EH (cell line): ENCODE measurements around the gene PRKCH.
"Not testable (repeated sequence)": the region's sequence is repeated elsewhere in the genome, so short reads cannot be mapped to it uniquely, and the experiment has no call there.

Experiments used
- DNase-seq: peaks from one replicate; pipeline ENCODE4 v3.0.0-alpha.2; 2015; ENCODE audit warnings: low read depth

Gene PRKCH

DNA sequence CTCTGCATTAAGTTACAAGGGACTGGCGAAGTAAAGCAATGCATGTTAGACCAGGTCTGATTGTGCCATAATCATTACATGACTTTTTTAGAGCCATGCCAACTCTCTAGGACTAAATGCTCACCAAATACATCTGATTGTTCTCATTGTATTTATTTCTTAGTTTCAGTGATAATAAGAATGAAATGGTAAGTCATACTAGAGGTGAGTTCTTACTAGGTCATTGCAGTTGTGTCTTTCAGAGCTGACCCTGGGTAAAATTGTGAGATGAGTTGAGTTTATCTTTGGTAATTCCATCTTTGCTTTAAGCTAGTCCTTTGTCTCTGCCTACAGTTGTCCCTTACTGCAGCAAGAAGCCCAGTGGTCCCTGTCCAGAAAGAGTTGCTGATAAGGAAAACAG, 73.2 kb downstream of the PRKCH start:
- DNase-seq, result no peak

DNA sequence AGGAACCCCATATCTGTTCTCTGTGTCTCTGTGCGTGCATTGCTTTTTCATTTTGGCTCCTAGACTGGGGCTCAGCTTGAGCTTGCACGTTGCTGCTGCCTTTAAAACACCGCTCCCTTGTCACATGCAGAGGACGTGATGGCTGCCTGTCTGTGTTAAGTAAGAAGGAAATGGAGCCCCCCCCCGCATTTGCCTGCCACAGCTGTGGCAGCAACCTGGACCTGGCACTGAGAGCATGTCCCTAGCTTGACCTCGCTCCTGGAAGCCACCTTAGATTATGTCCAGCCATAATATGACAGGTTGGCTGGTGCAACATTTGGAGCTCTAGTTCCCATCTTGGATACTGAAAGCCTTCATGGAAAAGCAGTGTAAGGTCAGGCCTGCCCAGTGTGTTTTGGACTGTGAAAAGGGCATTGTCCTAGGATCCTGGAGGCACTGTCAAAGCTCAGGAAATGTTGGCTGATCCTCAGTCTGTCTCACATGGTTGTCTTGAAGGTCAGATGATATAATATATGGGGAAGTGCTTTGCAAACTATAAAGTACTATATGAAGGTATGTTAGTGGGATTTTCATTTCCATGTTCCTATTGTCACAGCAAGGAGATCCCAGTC, 73.8 kb downstream of the PRKCH start:
- no peak for DNase-seq

DNA sequence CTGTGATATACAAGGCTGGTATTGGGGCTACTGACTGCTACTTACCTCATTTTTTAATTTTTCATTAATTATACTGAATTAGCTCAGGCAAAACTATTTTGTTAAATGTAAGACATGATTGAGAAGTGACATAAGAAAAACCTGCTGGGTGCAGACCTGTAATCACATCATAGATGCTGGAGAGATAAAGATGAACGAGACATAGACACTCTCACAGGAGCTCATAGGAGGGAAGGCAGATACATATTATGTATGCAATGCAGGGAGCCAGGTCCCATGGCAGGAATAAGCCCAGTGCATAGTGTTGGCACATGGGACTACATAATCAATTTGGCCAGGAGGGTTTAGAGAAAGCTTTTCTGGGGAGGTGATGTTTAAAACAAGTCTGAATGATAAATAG, 74.9 kb downstream of the PRKCH start:
- no peak for DNase-seq

DNA sequence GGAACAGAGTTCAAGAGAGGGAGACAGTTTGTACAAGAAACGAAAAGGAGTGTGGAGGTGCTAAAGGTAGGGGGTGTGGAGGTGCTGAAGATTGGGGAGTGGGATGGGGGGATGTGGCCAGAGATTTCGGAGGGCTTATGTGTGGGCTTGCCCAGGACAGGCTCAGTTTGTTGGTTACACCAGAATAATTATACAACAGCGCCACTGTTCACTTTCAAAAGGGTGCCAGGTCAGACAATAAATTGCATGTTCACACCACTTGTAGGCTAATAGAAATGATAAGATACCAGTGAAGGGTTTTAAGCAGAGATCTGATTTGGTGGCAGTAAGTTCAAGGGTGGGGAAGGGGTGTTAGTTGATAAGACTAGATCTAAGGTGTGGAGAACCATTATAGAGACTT, 75.3 kb downstream of the PRKCH start:
- no peak for DNase-seq

DNA sequence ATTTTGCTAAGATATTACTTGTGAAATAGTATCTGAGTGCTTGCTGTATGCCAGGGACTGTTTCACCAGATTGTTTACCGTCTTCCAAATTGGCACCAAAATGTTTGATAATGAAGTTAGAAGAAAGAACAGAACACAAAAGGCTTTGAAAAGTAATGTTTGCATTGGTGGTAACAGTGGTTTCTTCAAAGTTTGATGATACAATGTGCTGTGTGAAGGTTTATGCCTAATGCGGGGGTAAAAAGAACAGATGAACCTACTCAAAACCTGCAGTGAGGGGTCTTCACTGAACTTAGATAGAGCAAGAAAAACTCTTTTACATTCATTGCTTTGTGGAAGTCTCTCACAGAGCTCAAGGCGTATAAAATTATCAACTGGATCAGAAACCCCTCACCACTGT, 76.2 kb downstream of the PRKCH start:
- DNase-seq, result no peak

DNA sequence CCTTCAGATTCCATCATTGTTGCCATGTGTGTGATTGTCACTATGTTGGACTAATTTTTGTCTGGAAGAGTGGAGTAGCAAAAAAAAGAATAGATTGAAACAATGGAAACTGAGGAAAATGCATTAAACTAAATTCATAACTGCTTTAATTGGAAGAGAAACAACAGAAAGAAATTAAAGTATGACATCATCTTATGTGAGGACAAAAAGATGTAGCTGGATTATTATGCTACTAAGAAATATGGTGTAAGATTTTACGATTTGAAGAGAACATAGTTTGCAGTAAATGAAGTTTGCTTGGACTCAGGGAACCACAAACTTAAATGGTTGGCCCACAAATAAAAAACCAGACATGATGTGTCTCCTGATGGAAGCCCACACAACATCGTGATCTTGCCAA, 76.8 kb downstream of the PRKCH start:
- DNase-seq, result no peak

DNA sequence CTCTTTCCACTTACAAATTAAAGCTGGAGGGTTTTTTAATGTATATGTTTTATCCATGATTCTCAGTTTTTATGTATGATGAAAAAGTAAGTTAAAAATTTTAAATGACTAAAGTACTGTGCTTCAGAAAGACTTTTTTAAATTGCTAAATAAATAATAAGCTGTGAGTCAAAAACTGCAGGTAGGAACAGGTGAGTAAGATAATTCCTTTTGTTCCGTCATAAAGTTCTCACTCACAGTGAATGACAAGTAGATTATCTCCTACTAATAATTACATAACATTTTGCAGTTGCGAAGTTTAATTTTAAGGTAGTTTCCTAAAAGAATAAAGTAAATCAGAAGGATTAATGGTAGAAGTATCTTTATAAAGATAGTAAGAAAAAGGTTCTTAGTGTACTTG, 78.0 kb downstream of the PRKCH start:
- DNase-seq, result no peak

DNA sequence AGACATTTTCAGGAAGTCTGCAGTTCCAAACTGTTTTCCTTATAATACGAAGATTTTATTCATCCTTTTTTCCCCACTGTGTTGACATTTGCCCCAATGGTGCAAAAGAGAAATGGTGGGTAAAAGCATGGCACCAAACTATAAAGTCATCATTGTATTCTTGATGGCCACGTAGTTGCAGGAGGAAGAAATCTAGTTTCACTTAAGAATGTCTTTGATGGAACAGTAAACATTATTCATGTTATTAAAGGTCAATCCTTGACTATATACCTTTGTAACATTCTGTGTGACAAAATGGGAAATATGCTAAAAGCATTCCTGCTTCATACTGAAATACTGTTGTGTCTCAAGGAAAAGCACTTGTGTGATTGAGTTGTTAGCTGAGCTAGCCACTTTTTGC, 80.1 kb downstream of the PRKCH start:
- DNase-seq, result no peak

DNA sequence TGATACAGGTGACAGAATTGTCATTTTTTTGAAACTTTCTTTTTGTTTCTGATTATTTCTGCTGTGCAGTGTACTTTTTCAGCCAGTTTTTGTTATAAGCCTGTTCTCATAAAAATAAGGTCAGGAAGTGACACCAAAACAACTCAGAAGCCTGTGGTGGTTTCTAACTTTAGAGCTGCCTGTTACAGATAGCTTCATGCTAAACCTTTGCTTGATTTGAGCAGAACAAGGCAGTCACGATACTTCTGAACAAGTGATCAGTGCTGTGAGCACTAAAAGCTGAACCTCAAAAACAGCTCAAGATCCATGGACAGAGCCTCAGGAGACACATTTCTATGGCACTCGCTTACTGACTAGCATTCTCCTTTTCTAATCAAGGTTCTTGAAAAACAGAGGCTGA, 82.0 kb downstream of the PRKCH start:
- DNase-seq, result no peak

DNA sequence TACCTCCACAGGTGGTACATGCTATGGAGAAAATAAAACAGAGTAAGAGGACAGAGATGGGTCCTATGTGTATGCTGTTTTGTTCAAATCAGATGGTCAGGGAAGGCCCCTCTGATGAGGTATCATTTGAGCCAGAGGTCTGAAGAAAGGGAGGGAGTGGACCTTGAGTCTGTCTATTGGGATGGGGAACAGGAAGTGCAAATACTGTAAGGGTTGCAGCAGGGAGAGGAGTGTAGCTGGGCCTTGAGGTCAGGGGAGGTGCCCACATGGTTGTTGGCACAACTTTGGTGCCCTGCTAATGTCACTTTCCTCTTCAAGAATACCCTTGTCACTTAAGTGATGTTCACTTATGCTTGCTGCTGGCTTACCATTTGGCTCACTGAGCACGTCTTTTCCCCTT, 83.3 kb downstream of the PRKCH start:
- no peak for DNase-seq

DNA sequence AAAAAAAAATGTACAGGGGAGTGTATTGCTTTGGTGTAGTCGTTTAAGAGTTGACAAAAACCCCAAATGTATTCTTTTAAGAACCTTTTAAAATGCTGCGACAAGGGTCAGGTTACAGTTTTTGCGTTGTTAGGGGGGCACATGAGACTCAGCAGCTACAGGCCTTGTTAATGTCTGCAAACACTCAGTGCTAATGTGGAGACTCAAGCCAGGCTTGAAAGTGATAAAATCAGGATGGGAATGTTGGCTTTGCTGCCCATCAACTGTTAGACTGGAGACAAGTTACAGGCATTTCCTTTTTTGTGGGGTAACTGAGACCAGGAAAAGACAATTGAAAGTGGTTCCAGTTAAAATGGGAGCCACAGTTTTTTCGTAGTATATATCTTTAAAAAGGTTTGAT, 84.8 kb downstream of the PRKCH start:
- DNase-seq, result no peak

DNA sequence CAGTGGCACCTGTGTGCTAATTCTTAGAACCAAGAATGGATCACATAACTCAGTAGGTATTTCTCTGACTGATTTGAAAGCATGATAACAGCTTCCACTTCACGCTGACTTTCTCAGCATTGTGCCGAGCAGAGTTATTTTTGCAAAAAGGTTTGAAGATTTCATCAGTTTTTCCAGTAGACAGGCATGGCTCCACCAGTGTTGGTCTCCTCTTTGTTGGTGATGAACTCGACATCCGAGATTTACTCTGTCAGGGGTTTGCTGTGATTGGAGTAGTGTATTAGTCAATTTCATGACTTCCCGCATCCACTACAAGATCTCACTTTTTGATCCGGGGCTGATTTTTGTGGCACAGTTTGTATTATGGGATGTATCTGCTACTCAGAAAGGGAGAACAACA, 85.3 kb downstream of the PRKCH start:
- DNase-seq, result no peak

DNA sequence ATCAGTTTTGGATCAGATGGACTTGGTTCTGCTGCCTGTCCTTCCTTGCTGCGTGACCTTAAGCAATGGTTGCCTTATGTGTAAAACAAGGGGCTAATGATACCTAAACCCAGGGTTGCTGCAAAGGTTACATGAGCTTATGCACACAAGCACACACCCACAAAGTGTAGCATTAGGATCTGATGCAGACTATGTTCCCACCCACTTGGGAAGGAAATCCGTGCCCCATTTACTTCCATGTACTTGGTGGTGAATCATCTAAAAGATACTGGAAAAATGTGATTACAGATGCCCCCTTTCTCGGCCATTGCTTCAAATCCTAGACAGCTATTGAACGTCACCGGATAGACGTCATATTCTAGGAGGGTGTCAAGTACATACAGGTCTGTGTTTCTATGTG, 87.1 kb downstream of the PRKCH start:
- DNase-seq, result no peak

DNA sequence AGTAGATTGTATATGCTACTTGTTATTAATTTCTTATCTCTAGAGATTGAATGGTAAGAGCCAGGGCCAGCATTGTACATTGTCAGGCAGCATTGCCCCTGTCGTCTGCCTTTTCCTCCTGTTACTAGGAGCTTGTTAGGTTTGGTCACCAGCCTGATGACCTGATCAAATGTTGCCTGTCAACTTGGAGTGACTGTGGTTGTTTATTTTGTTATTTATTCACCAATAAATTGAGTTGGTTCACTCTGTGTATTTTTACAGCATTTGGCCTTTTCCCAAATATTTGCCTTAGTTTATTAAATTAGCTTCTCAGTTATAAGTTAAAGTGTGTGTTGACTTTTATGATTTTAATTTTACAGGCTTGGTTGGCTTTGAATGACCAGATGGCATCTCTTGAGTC, 88.4 kb downstream of the PRKCH start:
- DNase-seq, result no peak

DNA sequence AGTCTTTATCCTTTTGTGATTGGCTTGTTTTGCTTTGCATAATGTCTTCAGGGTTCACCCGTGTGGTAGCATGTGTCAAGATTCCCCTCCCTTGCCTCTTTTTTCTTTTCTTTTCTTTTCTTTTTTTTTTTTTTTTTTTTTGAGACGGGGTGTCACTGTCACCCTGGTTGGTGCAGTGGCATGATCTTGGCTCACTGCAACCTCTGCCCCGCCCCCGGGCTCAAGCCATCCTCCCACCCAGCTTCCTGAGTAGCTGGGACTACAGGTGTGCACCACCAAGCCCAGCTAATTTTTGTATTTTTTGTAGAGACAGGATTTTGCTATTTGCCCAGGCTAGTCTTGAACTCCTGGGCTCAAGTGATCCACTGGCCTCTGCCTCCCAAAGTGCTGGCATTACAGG, 94.6 kb downstream of the PRKCH start:
- not testable (repeated sequence) for DNase-seq

DNA sequence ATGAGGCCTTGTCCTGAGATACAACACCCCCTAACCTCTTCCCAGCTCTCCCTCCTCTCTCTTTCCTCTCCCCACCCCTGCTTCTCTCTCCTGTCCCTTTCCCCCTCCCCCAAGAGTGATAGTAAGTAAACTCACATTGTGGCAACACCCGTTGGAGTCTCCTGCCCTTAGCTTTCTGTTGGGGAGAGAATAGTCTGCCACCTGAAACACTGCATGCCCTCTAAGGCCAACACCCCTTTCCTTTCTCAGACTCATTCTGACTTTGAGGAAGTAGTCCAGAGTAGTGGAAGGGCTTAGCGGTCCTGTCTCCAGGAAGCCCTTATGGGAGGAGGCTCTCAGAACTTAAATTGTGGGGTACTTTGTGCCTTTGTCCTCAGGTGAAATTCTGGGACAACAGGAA, 95.2 kb downstream of the PRKCH start:
- no peak for DNase-seq

DNA sequence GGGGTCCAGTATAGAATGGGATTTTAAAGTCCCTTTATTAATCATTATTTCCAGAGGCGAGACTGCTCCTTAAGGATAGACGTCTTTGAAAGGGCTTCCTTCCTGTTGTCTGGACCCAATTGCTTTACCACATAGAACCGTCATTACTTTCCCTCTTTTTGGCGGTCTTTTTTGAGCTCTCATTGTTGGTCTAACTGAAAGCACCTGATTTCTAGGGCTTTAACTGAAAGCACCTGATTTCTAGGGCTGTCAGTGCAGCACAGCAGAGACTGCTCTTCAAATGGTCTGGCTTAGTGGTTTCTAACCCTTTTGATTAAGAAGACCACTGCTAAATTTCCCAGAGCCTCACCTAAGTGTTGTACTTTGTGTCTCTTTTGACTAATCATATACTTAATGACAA, 95.8 kb downstream of the PRKCH start:
- no peak for DNase-seq

DNA sequence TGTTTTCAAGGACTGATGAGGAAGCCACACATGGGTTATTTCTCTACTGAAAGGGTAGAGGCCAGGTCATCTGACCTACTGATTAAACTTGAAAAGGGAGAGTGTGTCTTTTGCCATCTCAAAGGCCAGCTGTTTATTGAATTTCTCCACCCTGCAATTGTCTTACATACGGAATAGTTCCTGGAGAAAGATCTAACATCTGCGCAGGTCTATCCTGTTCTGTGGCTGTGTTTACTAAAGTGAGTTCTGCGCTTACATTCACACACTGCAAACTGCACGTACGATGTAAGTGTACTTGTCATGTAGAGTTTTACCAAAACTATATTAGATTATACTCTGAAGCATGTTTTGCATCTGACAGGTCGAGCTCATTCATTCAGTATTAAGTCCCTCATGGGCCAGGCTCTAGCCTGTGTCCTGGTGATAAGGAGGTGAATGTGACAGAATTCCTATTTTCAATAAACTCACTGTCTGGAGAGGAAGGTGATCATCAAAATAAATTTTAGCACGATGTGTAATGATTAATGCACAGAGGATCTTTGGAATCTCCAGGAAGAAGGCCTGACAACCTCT, 96.6 kb downstream of the PRKCH start:
- no peak for DNase-seq

DNA sequence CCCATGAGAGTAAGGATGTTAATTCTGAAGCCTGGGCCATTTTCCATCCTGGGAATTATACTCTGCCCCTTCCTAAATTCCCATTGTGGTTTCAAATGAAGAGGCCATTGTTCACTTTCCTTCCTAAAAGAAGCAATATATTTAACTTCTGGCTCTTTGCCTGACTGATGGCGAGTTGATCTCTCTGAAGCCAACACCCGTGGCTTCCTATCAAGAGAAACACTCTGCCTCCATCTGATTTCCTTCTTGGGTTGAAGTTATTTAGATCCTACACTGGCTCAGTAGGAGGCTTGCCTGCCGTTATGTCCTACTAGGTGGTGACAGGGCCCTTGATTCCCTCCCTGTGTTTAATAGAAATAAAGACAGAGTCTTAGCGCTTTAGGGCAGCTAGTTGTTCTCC, 97.4 kb downstream of the PRKCH start:
- no peak for DNase-seq

DNA sequence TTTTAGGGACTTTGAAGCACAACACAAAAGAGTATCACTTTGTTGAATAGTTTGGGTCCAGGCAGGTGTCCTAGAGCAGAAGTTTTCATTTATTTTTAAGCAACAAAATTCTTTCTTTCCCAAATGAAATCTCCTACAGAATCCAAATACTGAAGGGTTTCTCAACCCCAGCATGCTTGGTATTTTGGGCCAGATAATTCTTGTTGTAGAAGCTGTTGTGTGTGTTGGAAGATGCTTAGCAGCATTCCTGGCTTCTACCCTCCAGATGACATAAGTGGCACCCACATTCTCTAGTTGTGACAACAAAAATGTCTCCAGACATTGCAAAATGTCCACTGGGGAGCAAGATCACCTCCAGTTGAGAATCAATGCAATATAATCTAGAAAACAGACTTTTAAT, 97.8 kb downstream of the PRKCH start:
- DNase-seq, result no peak

DNA sequence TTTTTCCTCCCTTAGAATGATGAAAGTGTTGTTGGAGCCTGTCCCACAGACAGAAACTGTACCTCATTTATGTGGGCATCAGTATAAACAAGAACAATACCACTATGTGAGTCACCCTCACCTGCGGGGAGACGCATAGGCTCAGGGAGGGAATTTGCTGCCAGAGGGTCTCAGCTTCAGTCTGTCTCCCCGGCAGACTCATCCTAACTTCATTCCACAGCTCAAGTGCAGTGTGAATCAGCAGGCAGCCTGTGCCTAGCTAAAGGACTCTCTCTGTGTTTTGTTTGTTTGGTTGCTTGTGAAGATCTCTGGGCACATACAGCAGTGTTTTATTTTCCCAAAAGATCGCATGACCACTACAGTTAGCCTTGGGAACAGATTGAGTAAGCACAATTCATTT, 98.9 kb downstream of the PRKCH start:
- DNase-seq, result no peak

DNA sequence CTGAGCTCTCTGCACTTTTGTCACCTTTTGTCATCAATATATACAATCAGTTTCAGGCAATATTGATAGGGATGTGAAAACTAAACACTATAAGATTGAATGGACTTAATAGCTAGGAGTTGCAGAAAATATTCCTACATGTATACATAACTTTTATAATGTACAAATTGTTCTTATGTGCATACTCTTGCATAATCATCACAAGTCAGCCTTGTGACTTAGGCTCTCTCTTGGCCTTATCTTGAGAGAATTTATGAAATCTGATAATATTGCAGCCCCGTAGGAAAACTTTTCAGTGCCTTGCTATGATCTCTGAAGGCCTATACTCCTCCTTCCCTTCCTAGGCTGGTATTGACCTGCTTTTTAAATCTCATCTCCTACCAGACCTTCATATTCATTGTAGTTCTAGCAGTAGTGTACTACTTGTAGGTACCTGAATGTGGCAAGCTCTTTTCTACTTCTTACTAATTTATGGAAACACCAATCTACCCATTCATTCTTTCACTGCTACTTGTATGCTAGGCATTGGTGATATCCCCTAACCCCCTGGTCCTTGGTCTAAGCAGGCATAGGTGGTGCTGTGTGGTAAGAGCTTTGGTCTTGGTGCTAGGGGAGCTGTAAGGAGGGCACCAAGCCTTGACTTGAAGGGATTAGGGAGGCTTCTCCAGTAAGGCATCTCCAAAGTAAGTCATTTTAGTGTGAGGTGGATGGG, 100.0 kb downstream of the PRKCH start:
- no peak for DNase-seq

DNA sequence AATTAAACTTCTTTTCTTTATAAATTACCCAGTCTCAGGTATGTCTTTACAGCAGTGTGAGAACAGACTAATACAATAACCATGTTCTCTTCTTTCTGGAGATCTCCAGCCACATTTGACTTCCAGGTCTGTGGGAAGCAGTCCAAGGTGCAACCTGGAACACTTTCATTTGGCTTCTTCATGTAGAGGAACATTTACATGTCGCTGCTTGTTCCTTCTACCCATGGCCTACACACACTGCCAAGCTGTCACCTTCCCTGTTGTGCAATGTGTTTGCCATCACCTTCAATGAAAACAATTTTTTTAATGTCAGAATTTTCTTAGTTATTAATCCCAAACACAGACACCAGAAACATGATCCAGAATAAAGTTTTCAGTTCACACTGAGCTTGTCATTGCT, 104.7 kb downstream of the PRKCH start:
- DNase-seq, result no peak

DNA sequence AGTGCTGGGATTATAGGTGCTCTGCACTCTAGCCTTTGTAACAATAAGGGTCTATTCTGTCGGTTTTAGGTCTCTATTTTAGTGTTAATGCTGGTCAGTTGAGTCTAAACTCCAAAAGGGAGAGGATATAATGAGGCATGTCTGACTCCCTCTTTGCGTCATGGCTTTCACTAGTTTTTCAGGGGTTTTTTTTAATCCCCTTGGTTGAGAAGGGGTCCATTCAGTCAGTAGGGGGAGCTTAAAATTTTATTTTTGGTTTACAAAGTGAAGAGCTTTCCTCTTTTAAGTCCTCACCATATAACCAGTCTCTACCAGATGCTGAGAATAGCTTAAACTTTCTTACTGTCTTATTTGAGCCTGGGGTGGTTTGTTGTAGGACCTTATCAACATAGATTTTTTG, 106.9 kb downstream of the PRKCH start:
- DNase-seq, result no peak
